GM21528 (cell line): ENCODE results near the gene ANKRD44.
A peak's percentile ranks its signal among the peaks of the same experiment; 100 is the strongest.
"Not testable (repeated sequence)": the region's sequence is repeated elsewhere in the genome, so short reads cannot be mapped to it uniquely, and the experiment has no call there.

Experiments used
- ATAC-seq: cut with Tn5 transposase; IDR thresholded peaks from one replicate; pipeline ENCODE4 v1.9.1; 2021; ENCODE audit warnings: mild to moderate bottlenecking, moderate library complexity; ENCODE audit not compliant: unreplicated experiment, low FRiP score

ANKRD44 gene

GRCh38 chr2:197011801-197012641 lies 298.6 kb downstream of the ANKRD44 start:
- no peak for ATAC-seq

GRCh38 chr2:197011021-197011417 lies 299.6 kb downstream of the ANKRD44 start:
- no peak for ATAC-seq

GRCh38 chr2:197010200-197011020 lies 300.2 kb downstream of the ANKRD44 start:
- no peak for ATAC-seq

GRCh38 chr2:197008741-197009341 lies 301.7 kb downstream of the ANKRD44 start:
- ATAC-seq: not testable (repeated sequence)

- no peak for ATAC-seq
Observed at GRCh38 chr2:197007716-197008628, 302.6 kb downstream of the ANKRD44 start.

GRCh38 chr2:197001921-197002320 lies 308.7 kb downstream of the ANKRD44 start:
- ATAC-seq: no peak

- no peak for ATAC-seq
Observed at GRCh38 chr2:196995757-196996314, 314.7 kb downstream of the ANKRD44 start.

GRCh38 chr2:196994764-196995163 lies 315.8 kb downstream of the ANKRD44 start:
- ATAC-seq: no peak

GRCh38 chr2:196993617-196994016 lies 317.0 kb downstream of the ANKRD44 start:
- no peak for ATAC-seq

GRCh38 chr2:196992466-196992865 lies 318.1 kb downstream of the ANKRD44 start:
- no peak for ATAC-seq

- no peak for ATAC-seq
Observed at GRCh38 chr2:196990788-196991461, 319.7 kb downstream of the ANKRD44 start.

- ATAC-seq: no peak
Observed at GRCh38 chr2:196990092-196990491, 320.5 kb downstream of the ANKRD44 start.

- ATAC-seq: no peak
Observed at GRCh38 chr2:196989496-196989895, 321.1 kb downstream of the ANKRD44 start.

GRCh38 chr2:196988639-196989038 lies 321.9 kb downstream of the ANKRD44 start:
- no peak for ATAC-seq

- ATAC-seq: peak; percentile 48
Observed at GRCh38 chr2:196987649-196988364, 322.8 kb downstream of the ANKRD44 start.

GRCh38 chr2:196987298-196987648 lies 323.3 kb downstream of the ANKRD44 start:
- no peak for ATAC-seq

- ATAC-seq: no peak
Observed at GRCh38 chr2:196985511-196986183, 324.9 kb downstream of the ANKRD44 start.

- no peak for ATAC-seq
Observed at GRCh38 chr2:196984903-196985302, 325.7 kb downstream of the ANKRD44 start.
